ENCODE results near the gene TDRD10. TPM values are rescaled to one million over a fixed set of nuclear protein-coding genes. Genes with fewer than 3 reads are reported as not detected.

The TDRD10 gene
- total RNA-seq, 3 donors from 2014 or later, result 0.65 to 2.0 (median 0.72) TPM

DNA sequence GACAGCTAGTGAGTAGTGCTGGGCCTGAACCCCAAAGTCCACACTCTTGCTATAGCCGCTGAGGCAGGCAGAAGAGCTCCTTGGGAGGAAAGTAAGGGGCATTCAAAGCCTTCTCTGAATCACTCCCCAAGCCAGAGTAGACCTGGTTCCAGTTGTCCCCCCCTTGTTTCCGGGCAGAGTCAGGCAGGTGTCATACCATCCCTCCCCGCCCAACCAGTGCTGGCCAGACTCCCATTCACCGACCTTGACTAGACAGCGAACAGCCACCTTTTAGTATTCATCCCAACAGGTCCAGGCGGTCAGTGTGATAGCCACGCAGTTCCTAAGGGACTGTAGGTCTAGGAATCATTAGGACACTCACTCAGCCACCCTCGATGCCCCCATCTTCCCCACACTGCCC, 77.4 kb downstream of the TDRD10 start:
- no peaks in the 10 kb centered on the region for H3K9me3 ChIP-seq
- no peak overlapping the region for H3K4me3 ChIP-seq
- H3K4me1 ChIP-seq (ENCODE audit: low read depth), result no peaks in the 10 kb centered on the region
- ATAC-seq (no peak), DNase-seq (no peak)
- TF ChIP-seq, protein P1, sequence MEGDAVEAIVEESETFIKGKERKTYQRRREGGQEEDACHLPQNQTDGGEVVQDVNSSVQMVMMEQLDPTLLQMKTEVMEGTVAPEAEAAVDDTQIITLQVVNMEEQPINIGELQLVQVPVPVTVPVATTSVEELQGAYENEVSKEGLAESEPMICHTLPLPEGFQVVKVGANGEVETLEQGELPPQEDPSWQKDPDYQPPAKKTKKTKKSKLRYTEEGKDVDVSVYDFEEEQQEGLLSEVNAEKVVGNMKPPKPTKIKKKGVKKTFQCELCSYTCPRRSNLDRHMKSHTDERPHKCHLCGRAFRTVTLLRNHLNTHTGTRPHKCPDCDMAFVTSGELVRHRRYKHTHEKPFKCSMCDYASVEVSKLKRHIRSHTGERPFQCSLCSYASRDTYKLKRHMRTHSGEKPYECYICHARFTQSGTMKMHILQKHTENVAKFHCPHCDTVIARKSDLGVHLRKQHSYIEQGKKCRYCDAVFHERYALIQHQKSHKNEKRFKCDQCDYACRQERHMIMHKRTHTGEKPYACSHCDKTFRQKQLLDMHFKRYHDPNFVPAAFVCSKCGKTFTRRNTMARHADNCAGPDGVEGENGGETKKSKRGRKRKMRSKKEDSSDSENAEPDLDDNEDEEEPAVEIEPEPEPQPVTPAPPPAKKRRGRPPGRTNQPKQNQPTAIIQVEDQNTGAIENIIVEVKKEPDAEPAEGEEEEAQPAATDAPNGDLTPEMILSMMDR (IDR thresholded peaks at IDR 0.05), result no peak
- intact Hi-C loops (cut with DNase I, micrococcal nuclease), result loop anchor here in 1 of 2 donors (10.0 kb wide), 1 partner anchor 305 kb away; no protein-coding TSS in a partner anchor
- peaks cover 13% of the 10 kb centered on the region for H3K36me3 ChIP-seq (ENCODE audit: low read depth)

DNA sequence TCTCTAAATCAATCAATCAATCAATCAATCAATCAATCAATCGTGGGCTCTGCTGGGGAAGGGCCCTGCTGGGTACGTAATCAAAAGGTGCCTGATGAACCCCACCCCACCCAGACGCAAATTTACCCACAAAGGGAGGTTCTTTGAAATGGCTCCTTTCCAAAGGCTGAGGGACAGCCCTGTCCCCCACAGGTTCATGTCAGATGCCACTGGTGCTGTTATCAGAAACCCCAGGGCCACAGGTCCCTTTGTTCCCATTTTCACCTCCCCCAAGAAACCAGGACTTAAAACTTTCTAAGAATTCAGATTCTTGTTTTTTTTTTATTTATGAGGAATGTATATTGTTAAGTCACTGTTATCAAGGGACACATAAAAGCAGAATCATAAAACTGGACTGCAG, 79.7 kb downstream of the TDRD10 start:
- peaks cover 32% of the 10 kb centered on the region for H3K36me3 ChIP-seq (ENCODE audit: low read depth)
- no peaks in the 10 kb centered on the region for H3K4me1 ChIP-seq (ENCODE audit: low read depth)
- no peak overlapping the region for H3K4me3 ChIP-seq
- TF ChIP-seq, protein P1 (IDR thresholded peaks at IDR 0.05), result no peak
- no peaks in the 10 kb centered on the region for H3K9me3 ChIP-seq
- intact Hi-C loops (cut with DNase I, micrococcal nuclease), result no loop called here
- no peak for DNase-seq
- no peak for ATAC-seq

DNA sequence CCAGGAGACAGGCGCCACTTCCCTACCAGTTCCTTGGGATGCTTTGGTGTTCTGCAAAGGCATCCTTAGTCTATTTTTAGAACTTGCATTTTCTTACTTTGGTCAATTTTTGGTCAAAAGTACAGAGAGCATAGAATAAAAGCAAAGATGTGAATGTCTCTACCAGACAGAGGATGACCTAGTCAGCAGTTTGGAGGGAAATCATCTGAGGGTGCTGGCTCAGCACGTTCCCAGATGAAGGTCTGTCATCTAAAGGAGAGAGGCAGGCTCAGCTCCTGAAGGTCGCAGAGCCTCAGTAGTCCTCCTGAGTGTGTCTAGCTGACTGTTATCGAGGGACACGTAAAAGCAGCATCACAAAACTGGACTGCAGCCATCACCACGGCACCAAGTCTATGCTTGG, 80.9 kb downstream of the TDRD10 start:
- ATAC-seq, result no peak

DNA sequence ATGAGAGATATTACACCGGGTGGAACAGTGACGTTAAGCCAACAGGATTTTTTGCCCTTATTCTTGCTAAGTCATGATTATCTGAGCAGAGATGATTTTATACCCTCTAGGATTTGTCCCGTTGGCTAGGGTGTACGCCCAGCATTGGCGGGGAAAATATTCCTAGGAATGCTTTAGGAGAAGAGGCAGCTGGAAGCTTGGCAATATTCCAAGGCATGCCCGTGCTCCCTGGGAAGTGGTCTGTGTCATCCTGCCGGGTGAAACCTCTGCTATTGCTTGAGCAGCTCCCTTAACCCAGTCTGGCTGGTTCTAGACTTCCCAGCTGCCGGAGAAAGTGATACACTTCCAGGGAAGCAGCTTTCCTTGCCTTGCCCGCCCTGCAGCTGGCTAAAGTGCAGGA, 81.8 kb downstream of the TDRD10 start:
- DNase-seq (peak in 1 of 3 donors; percentile 14), ATAC-seq (no peak)
- intact Hi-C loops (cut with DNase I, micrococcal nuclease), result no loop called here
- Histone ChIP-seq H3K4me3 (no peak overlapping the region), H3K36me3 (ENCODE audit: low read depth) (peaks cover 43% of the 10 kb centered on the region), H3K9me3 (no peaks in the 10 kb centered on the region), H3K4me1 (ENCODE audit: low read depth) (no peaks in the 10 kb centered on the region)
- TF ChIP-seq, protein P1 (IDR thresholded peaks at IDR 0.05), result no peak

More for the DNA sequence above, 80.9 kb downstream of the TDRD10 start:
- Histone ChIP-seq H3K36me3 (ENCODE audit: low read depth) (peaks cover 34% of the 10 kb centered on the region), H3K4me1 (ENCODE audit: low read depth) (no peaks in the 10 kb centered on the region), H3K9me3 (no peaks in the 10 kb centered on the region), H3K4me3 (no peak overlapping the region)
- DNase-seq, result no peak
- intact Hi-C loops (cut with DNase I, micrococcal nuclease), result no loop called here
- TF ChIP-seq, protein P1 (IDR thresholded peaks at IDR 0.05), result no peak

DNA sequence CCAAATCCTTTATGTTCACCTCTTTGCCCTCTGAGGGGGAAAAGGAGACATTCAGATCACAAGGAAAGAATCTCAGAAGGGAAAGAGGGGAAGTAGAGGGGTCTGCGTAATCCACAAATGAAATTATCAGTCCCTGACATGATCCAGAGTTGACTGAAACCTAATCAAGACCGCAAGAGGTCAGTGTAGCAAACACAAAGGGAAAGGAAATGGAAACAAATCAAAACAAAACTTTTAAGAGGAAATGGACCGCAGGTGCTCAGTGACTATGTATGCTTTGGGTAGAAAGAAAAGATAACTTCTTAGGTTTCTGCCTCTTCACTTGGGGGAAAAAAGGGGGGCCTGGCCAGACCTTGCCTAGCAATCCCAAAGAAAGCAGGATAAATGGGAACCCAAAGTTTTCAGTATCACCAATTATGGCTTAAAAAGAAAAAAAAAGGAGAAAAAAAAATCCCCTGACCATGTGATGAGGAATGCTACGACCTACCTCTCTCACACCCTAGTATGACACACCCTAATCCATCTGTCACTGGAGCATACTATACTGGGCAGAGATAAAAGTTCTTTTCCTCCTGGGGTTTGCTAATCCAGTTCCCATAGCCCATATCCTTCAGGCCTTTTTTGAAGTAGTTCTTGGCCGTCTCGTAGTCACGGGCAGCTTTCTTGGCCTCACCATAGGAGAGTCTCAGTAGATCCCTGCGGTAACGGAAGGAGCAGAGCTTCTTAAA, 82.4 kb downstream of the TDRD10 start:
- TF ChIP-seq, protein P1 (IDR thresholded peaks at IDR 0.05), result no peak
- ATAC-seq (no peak), DNase-seq (no peak)
- H3K4me3 ChIP-seq, result no peak overlapping the region
- no peaks in the 10 kb centered on the region for H3K4me1 ChIP-seq (ENCODE audit: low read depth)
- intact Hi-C loops (cut with DNase I, micrococcal nuclease), result no loop called here
- H3K36me3 ChIP-seq (ENCODE audit: low read depth), result peaks cover 49% of the 10 kb centered on the region
- no peaks in the 10 kb centered on the region for H3K9me3 ChIP-seq

All from mucosa of descending colon (tissue), 3 donors.